ENCODE data around the gene RABAC1. TPM values are rescaled to one million over a fixed set of nuclear protein-coding genes. Genes with fewer than 3 reads are reported as not detected.

The RABAC1 gene
- total and polyA plus RNA-seq, 2 of the 4 experiments (the other 2 are of a cell fraction) = 117 to 276 TPM

- H2BK5ac ChIP-seq (ENCODE audit: low read depth, low read length, poor library complexity, severe bottlenecking) = no peak overlapping the region
- H3K4me2 ChIP-seq (ENCODE audit: low read depth, low read length) = no peak overlapping the region; the same call in 1 of the 2 replicates
- no peak overlapping the region for H2AK9ac ChIP-seq (replicated peaks; ENCODE audit: low read depth, low read length, poor library complexity)
- dilution Hi-C loops (cut with HindIII; ENCODE audit: low sequenced_read_pairs, unreplicated experiment) (no loop called here), intact Hi-C loops (cut with micrococcal nuclease) (no loop called here), in situ Hi-C loops (cut with MboI; ENCODE audit: low sequenced_read_pairs) (no loop called here)
- H3K14ac ChIP-seq (replicated peaks; ENCODE audit: low read depth, low read length) = no peak overlapping the region
- H3K4ac ChIP-seq (ENCODE audit: low read depth, low read length) = no peak overlapping the region
- no peak overlapping the region for H3K23ac ChIP-seq (ENCODE audit: low read depth, low read length)
- no peak overlapping the region for H4K5ac ChIP-seq (ENCODE audit: low read depth, low read length)
- ATAC-seq (ENCODE audit: low read depth) (no peak), DNase-seq (no peak)
- no peak overlapping the region for H3K27ac ChIP-seq (ENCODE audit: insufficient read depth, low read length)
- no peak overlapping the region for H3K18ac ChIP-seq (ENCODE audit: low read depth, low read length)
- no peak overlapping the region for H2BK120ac ChIP-seq (ENCODE audit: low read depth, low read length)
- ChIA-PET CTCF (no interaction called here), POLR2A (ENCODE audit: unreplicated experiment) (no interaction called here)
- H3K9me1 ChIP-seq (ENCODE audit: insufficient read depth, low read length) = peaks cover 8% of the 10 kb centered on the region; the same call in 1 of the 2 replicates
- no peaks in the 10 kb centered on the region for H3K4me1 ChIP-seq (ENCODE audit: control insufficient read depth, insufficient read depth, low read length)
- no peak overlapping the region for H2BK20ac ChIP-seq (ENCODE audit: low read depth, low read length)
- H3K4me3 ChIP-seq (ENCODE audit: insufficient read depth, low read depth, low read length) = no peak overlapping the region
- H4K20me1 ChIP-seq (ENCODE audit: insufficient read depth, low read length) = peaks cover 3% of the 10 kb centered on the region; the same call in 1 of the 2 replicates
- H3K9ac ChIP-seq (ENCODE audit: low read depth, low read length) = no peak overlapping the region
- H2BK15ac ChIP-seq (ENCODE audit: low read depth, low read length) = no peak overlapping the region
- peaks cover 71% of the 10 kb centered on the region for H3K27me3 ChIP-seq (ENCODE audit: control insufficient read depth, insufficient read depth, low read length)
- no peaks in the 10 kb centered on the region for H3K9me3 ChIP-seq (ENCODE audit: control insufficient read depth, insufficient read depth, low read length)
- 54% methylated on average over 5 of the region's 13 CpGs; no CpG with 5 or more reads in 1 of the 2 experiments for whole genome bisulfite sequencing, 2 experiments (ENCODE audit: extremely low coverage in 2 of 2, insufficient read length in 1 of 2)
- no TSS peak for BruUV-seq (replicated peaks)
- H2AK5ac ChIP-seq (ENCODE audit: low read depth, low read length) = no peak overlapping the region
- no peak overlapping the region for H2AFZ ChIP-seq (replicated peaks; ENCODE audit: low read length, poor library complexity)
- TF ChIP-seq RCOR1 (IDR thresholded peaks at IDR 0.05; ENCODE audit: insufficient replicate concordance, low read length) (no peak), SMC3 (IDR thresholded peaks at IDR 0.05; ENCODE audit: low read depth, low read length) (no peak), BHLHE40 (IDR thresholded peaks at IDR 0.05; ENCODE audit: low read depth, low read length) (no peak), RFX5 (IDR thresholded peaks at IDR 0.05; ENCODE audit: low read depth, low read length) (no peak), MAZ (IDR thresholded peaks at IDR 0.05; ENCODE audit: borderline replicate concordance, low read depth, low read length) (no peak), USF2 (IDR thresholded peaks at IDR 0.05; ENCODE audit: low read depth, low read length) (no peak), CTCF (conservative IDR thresholded peaks at IDR 0.05; ENCODE audit: low read depth, low read length) (no peak), CHD1 (IDR thresholded peaks at IDR 0.05; ENCODE audit: low read depth, low read length) (no peak), FOS (IDR thresholded peaks at IDR 0.05; ENCODE audit: low read depth, low read length) (no peak), NFE2L2 (IDR thresholded peaks at IDR 0.05; ENCODE audit: low read depth, low read length) (no peak), POLR2A (IDR thresholded peaks at IDR 0.05; ENCODE audit: low read depth, low read length) (no peak)
- H3K79me1 ChIP-seq (ENCODE audit: low read depth in 1 of 2, low read length in 2 of 2) = no peaks in the 10 kb centered on the region
- H3K56ac ChIP-seq (ENCODE audit: extremely low read depth, insufficient read depth, low read length) = no peak overlapping the region
- no peaks in the 10 kb centered on the region for H3K36me3 ChIP-seq (ENCODE audit: control insufficient read depth, insufficient read depth, low read length)
- no peak overlapping the region for H4K91ac ChIP-seq (ENCODE audit: insufficient read depth, low read depth, low read length)
- no peak overlapping the region for H4K8ac ChIP-seq (ENCODE audit: low read depth in 2 of 2, low read length in 2 of 2)
Observed at GRCh38 chr19:41994521-41994971, 35.4 kb upstream of the RABAC1 start.

Measured in IMR-90 (cell line).